NCI-H446 treated with DMSO at 0.1 percent for 48 hours (cell line): ENCODE measurements around the gene ACACB.

Experiments used
- DNase-seq: peaks from one replicate; lab custom pipeline; 2025; lab: John Stamatoyannopoulos, UW

The ACACB gene

GRCh38 chr12:109115758-109116610 is at the start of gene ACACB:
TSS of gene ACACB (plus strand) at chr12:109116587. CDS start at chr12:109139406, 22,819 bp downstream.
- no peak for DNase-seq

- DNase-seq, result no peak
Observed at GRCh38 chr12:109069307-109070271, 46.8 kb upstream of the ACACB start.

- DNase-seq, result no peak
Observed at GRCh38 chr12:109074866-109075265, 41.5 kb upstream of the ACACB start.

DNA sequence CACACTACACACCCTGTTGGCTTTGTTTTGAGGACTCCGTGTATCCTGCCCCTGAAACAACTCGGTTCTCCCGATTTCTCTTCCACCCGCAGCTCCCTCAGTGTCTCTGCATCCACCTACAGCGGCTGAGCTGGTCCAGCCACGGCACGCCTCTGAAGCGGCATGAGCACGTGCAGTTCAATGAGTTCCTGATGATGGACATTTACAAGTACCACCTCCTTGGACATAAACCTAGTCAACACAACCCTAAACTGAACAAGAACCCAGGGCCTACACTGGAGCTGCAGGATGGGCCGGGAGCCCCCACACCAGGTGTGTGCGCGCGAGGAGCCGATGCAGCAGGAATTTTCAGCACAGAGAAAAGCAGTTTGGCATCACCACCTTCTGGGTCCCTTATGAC is 33.6 kb upstream of the ACACB start:
- DNase-seq, result no peak

- DNase-seq, result no peak
Observed at GRCh38 chr12:109084425-109084824, 32.0 kb upstream of the ACACB start.

DNA sequence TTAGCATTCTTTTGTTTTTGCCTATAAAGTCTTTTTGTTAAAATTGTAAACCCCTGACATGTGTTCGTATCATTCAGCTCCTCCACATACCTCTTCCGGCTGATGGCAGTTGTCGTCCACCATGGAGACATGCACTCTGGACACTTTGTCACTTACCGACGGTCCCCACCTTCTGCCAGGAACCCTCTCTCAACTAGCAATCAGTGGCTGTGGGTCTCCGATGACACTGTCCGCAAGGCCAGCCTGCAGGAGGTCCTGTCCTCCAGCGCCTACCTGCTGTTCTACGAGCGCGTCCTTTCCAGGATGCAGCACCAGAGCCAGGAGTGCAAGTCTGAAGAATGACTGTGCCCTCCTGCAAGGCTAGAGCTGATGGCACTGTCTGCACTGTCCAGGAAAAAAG is 30.8 kb upstream of the ACACB start:
- no peak for DNase-seq

DNA sequence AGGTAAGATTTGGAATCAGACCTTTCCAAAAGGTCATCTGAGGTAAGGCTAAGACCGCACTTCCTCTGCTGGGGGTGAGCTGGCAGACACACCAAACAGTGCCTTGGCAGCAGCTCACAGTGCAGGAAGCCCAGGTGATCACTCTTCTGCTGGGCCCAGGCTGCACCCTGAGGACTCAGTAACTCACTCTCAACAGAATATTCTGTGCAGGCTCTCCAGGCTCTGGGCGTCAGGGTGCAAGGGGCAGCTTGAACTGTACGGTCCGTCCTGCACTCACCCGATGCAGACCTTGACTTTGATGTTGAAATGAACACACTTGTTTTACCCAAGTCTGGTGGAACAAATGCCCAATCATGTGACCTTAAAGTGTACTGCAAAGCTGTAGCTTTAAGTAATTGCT is 29.1 kb upstream of the ACACB start:
- DNase-seq, result no peak

- no peak for DNase-seq
Observed at GRCh38 chr12:109088818-109089217, 27.6 kb upstream of the ACACB start.

DNA sequence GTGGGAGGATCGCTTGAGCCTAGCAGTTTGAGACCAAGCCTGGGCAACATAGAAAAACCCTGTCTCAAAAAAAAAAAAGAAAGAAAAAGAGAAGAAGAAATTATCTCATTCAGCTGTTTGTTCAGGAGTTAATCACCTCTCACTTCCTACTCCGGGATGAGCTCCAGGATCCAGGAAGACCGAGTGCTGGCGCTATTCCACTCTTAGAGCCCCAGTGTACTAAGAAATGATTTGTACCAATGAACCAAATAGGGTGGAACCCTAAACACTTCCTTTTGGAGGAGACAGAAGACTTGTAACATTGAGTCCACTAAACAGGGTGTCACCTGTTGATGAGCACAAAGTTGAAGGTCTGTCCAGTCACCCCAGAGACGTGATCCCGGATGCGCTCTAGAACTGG is 26.7 kb upstream of the ACACB start:
- no peak for DNase-seq

DNA sequence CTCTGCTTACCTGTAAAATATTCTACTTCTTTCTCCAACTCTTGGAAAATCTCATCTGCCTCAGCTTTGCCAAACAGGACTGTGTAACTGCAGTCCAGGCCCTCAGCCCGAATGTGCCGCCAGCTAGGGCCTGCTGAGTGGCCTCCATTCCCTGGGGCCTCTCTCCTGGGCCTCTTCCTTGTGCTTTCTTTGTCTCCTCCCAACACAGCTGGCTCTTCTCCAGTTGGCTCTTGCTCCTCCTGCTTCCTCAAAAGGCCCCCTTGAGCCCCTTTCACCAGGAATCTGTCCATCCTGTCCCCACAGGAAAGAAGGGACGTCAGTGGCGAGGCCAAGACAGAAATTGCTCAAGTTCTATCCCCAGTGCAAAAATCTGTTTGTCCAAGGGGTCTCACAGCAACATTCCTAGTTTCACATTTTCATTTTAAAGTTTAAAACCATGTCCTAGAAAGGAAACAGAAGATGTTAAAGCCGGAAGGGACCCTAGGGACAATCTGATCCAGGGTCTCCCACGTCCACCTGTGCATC is 23.8 kb upstream of the ACACB start:
- peak; percentile 2 for DNase-seq

DNA sequence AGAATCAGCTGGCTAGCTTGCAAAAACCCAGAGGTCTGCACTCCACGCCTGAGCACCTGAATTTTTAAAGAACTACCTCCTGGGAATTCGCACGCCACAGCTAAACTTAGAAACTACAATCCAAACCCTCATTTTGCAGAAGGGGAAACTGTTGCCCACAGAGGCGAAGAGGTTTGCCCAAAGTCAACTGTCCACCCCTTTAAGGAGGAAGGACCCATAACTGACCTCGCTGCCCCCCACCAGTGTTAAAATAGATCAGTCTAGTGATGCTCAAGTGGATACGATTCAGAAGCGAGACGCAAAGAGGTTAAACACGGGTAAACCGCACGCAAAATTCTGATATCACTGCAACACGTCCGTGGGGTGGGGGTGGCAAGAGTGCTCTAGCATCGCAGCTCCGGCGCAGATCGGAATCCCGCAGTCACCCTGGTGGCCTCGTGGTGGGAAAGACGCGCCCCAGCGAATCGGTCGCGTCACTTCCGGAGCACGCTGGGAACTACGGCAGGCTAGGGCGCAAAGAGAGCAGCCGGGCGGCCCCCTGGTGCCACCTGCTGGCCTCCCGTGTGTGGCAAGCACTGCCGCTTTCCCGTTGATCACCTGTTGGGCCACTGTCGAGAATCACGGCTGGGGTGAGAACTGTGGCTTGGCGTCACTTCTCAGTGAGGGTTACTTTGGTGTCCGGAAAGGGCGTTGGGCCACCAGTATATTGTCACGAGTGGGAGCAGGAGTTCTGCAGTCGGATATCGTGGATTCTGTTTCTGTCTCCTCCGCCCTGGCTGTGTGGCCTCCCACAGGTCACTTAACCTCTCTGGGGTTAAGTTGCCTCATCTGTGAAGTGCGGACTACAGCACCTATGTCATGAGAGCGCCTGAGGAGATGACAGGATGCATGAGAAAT is 23.1 kb upstream of the ACACB start, which contains the start of gene ALKBH2:
Gene ALKBH2 (minus strand): TSS at position 451 of the 897 bp plus-strand sequence. CDS start 686 bp downstream, outside the sequence.
- DNase-seq, result peak; percentile 77

DNA sequence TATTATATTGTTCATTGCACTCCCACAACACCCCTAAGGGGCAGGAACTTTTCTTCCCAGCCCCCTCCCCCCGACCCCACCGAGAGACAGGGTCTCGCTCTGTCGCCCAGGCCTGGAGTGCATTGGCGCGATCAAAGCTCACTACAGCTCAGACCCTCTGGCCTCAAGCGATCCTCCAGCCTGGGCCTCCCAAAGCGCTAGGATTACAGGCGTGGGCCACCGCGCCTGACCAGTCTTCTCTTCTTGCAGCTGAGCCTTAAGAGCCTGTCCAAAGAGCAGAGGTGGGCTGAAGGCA is 19.3 kb upstream of the ACACB start:
- DNase-seq, result no peak

GRCh38 chr12:109097435-109098182 is 18.8 kb upstream of the ACACB start, which contains the start of gene UNG:
TSS of gene UNG (plus strand) at chr12:109097597. CDS start at chr12:109097680, 83 bp downstream.
- peak; percentile 87 for DNase-seq

DNA sequence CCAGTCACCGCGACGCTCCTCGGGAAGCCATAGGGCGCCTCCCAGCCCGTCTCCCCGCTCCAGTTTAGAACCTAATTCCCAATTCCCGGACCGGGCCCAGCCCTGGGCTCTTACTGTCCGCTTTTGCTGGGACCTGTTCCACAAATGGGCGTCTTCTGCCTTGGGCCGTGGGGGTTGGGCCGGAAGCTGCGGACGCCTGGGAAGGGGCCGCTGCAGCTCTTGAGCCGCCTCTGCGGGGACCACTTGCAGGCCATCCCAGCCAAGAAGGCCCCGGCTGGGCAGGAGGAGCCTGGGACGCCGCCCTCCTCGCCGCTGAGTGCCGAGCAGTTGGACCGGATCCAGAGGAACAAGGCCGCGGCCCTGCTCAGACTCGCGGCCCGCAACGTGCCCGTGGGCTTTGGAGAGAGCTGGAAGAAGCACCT is 18.2 kb upstream of the ACACB start:
- DNase-seq, result no peak

DNA sequence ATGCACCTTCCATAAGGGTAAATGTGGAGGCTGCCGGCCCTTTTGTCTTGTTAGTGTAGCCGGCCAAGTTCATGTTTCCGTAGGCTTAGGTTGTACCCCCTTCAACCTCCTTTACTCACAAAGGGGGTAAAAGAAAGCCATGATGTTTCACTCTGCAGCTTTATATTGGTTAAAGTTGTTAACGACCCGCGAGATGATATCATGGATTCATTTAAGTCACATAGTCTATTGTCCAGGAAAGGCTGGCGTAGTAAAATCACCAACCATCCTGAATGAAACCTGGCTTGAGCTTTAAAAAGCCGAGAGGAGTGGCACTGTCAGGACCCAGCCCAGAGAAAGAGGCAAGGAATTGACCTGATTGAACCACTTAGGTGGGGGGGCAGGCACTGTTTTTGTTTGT is 17.7 kb upstream of the ACACB start:
- no peak for DNase-seq

- DNase-seq, result no peak
Observed at GRCh38 chr12:109099431-109100020, 16.9 kb upstream of the ACACB start.

DNA sequence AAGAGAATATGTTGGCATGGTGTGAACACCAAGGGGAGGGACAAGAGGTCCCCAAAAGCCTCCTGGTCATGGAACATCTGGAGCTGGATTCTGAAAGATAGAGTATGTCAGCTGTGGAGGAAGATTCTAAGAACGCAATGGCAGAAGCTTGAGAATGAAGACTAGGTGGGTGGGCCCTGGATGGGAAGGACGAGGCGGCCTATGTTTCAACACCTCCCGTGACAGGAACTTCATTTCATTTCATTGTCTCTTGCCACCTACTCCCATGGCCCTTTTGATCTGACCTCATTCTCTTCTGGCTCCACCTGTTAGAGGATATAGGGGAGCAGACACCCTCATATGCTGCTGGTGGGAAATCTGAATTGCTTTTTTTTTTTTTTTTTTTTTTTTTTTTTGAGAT is 15.6 kb upstream of the ACACB start:
- no peak for DNase-seq

DNA sequence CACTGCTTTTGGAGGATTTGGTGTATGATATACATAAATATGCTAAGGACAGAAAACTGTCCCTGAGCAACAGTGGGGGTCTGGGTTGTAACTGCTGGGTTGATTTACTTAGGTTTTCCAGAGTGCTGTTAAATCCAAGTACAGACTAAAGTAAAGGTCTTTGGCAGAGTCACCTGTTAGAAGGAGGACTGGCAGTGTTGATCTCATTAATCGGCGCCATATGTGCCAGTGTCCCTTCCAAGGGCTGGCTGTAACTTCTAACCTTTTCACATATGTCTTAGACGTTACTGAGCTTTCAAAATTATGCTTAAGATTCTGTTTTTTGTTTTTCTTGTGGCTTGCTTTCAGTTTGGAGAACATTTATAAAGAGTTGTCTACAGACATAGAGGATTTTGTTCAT is 13.9 kb upstream of the ACACB start:
- DNase-seq, result no peak

GRCh38 chr12:109105176-109105575 is 11.2 kb upstream of the ACACB start:
- no peak for DNase-seq

- no peak for DNase-seq
Observed at GRCh38 chr12:109109746-109110350, 6.5 kb upstream of the ACACB start.
